GM18861 (cell line): ENCODE results near the gene SGIP1.

ENCODE experiments used
- ATAC-seq: cut with Tn5 transposase; IDR thresholded peaks from one replicate; pipeline ENCODE4 v1.9.1; 2021; ENCODE audit not compliant: unreplicated experiment

SGIP1 gene, protein sequence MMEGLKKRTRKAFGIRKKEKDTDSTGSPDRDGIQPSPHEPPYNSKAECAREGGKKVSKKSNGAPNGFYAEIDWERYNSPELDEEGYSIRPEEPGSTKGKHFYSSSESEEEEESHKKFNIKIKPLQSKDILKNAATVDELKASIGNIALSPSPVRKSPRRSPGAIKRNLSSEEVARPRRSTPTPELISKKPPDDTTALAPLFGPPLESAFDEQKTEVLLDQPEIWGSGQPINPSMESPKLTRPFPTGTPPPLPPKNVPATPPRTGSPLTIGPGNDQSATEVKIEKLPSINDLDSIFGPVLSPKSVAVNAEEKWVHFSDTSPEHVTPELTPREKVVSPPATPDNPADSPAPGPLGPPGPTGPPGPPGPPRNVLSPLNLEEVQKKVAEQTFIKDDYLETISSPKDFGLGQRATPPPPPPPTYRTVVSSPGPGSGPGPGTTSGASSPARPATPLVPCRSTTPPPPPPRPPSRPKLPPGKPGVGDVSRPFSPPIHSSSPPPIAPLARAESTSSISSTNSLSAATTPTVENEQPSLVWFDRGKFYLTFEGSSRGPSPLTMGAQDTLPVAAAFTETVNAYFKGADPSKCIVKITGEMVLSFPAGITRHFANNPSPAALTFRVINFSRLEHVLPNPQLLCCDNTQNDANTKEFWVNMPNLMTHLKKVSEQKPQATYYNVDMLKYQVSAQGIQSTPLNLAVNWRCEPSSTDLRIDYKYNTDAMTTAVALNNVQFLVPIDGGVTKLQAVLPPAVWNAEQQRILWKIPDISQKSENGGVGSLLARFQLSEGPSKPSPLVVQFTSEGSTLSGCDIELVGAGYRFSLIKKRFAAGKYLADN

GRCh38 chr1:66533804-66534740 lies at the start of gene SGIP1:
Gene SGIP1, plus strand, starts transcription at chr1:66534153. Its CDS starts 206 bp downstream, at chr1:66534359.
- ATAC-seq, result no peak

- ATAC-seq, result no peak
These were observed 44.8 kb upstream of the SGIP1 start for GRCh38 chr1:66489151-66489550.

DNA sequence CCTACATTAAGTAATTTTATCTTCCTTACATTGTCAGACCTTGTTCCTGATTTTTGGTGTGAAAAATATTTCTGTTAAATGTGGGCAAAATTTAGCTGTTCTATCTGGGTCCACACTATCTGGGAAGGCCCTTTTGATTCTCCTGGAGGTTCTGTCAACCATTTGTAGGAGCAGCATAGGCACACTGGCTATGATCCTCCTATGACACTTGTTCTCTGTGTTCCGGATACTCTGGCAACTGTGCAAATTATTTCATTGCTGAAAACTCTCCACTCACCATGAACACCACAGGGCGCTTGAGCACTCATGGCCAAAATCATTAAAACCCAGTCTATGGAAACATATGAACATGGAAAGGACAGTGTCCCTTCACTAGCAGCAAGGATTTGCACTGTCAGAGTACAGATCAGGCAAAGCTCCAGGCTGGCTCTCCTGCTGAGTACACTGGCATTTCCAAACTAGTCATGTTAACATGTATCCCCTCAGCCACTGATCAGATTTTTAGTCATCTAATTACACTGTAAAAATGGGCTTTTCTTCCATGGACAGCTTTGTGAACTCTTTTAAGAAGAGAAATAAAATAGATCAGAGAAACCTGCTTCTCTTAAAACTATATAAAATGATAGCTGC lies 43.9 kb upstream of the SGIP1 start:
- ATAC-seq, result no peak

DNA sequence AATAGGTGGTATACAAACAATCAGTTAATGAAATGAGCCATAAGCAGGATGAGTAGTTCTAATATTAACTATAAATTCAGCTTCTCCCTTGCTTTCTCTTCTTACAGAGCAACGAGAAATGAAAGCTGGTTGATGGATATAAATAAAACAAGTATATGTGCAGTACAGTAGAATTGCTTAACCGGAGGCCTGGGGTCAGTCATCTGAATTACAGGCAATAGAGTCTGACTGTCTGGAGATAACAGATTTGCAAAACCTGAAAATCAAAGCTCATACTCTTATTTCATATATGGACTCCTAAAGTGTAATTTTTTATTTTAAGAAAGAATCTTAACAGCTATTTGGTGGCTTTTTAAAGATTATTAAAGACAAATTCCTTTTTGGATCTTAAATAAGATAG lies 43.1 kb upstream of the SGIP1 start:
- peak; percentile 86 for ATAC-seq

- no peak for ATAC-seq
These were observed 41.5 kb upstream of the SGIP1 start for GRCh38 chr1:66492424-66492823.

DNA sequence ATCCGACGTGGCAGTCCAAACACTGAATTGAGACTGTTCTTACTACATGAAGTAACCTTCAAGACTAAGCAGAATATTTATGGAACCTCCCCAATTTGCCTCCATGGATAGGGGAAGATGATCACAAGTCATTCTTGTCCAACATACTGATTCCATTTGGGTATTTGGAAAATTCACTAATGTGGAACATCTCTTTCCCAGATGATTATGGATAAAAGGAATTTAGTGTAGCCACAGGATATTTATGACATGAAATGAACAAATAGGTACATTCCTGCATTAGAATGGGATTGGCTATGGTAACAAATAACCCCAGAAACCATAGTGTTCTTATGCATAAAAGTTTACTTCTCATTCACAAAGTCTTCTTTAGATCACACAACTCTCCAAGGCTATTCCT lies 40.2 kb upstream of the SGIP1 start:
- ATAC-seq, result no peak

GRCh38 chr1:66494482-66494881 lies 39.5 kb upstream of the SGIP1 start:
- ATAC-seq, result no peak

DNA sequence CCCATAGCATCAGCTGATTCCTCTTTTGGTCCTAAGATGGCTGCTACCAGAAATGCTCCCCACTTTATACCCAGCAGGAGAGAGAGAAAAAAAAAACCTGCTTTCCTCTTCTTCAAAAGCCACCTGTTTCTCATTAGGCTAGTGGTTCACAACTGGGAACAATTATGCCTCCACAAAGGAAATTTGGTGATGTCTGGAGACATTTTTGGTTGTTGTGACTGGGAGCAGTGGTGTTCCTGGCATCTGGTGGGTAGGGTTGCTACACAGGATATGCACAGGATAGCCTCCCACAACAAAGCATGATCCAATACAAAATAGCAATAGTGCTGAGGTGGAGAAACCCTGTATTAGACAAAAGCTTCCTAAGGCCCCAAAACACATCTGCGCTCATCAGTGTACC lies 38.5 kb upstream of the SGIP1 start:
- ATAC-seq, result no peak

GRCh38 chr1:66497910-66498309 lies 36.0 kb upstream of the SGIP1 start:
- no peak for ATAC-seq

DNA sequence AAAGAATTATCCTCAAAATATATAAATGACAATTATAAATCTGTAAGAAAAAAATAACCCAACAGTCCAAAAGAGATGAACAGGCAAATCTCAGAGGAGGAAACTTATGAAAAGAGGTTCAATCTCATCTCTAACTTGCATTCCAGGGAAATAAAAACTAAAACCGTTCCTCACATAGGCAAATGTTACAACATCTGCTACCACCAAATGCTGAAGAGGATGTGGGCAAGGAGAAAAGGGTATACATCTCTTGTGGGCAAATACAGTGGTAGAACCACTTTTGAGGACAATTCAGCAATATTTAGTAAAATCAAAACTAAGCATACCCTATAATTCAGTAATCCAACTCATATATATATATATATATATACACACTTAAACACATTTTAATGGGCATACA lies 33.7 kb upstream of the SGIP1 start:
- no peak for ATAC-seq

DNA sequence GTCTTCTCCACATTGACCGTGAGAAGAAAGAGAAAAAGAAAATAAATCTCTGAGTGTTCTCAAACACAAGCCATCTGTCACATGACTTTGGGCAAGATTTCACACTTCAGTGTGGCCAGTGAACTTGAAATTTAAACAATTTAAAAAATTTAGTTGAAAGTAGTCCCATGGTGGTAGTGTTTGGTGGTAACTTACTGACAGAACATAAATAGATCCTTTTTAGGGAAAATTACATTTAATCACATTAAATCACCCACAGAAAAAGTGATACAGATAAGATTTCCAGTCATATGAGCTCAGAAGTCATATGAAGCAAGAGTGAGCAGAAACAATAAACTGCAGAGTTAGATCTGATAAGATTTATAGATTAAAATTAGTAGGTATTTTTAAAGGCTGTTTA lies 31.9 kb upstream of the SGIP1 start:
- ATAC-seq, result no peak

- ATAC-seq, result peak; percentile 78
These were observed 30.0 kb upstream of the SGIP1 start for GRCh38 chr1:66503841-66504470.

DNA sequence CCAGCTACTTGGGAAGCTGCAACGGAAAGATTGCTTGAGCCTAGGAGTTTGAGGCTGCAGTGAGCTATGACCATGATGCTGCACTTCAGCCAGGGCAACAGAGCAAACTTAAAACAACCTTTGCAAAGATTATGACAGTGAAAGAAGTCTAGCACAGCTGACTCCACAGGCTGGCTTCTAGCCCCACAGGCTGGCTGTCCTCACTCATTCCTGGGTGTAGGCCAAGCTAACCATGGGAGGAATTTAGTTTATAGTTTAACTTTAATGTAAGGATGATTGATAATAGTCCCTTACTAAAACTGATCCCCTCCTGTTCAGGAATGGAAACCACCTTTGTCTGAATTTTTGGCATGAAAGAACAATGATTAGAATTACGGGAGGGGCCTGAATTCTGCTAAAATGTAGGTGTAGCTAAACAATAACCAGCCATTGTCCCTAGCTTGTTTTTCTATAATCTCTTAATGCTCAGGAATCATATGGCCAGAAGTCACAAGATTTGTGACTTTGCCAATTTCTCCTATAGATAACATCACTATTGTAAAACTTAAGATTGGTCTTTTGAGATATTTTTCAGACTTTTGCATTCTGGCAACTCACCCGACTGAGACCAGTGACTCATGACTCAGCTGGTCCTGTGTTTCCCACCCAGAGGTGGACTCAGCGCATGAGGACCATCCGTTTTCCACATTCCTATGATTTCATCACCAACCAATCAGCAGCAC lies 28.1 kb upstream of the SGIP1 start:
- no peak for ATAC-seq

GRCh38 chr1:66506393-66506687 lies 27.6 kb upstream of the SGIP1 start:
- ATAC-seq, result no peak

- ATAC-seq, result no peak
These were observed 27.0 kb upstream of the SGIP1 start for GRCh38 chr1:66506991-66507390.

GRCh38 chr1:66510407-66510806 lies 23.5 kb upstream of the SGIP1 start:
- ATAC-seq, result no peak

DNA sequence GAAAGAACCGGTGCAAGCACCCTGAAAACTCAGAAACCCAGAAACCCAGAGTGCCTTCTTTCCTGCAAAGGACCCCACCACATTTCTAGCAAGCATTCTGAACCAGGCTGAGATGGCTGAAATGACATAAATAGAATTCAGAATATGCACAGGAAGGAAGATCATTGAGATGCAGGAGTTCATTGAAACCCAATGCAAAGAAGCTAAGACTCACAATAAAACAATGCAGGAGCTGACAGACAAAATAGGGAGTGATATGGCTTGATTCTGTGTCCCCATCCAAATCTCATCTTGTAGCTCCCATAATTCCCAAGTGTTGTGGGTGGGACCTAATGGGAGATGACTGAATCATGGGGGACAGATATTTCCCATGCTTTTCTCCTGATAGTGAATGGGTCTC lies 22.8 kb upstream of the SGIP1 start:
- ATAC-seq, result no peak

DNA sequence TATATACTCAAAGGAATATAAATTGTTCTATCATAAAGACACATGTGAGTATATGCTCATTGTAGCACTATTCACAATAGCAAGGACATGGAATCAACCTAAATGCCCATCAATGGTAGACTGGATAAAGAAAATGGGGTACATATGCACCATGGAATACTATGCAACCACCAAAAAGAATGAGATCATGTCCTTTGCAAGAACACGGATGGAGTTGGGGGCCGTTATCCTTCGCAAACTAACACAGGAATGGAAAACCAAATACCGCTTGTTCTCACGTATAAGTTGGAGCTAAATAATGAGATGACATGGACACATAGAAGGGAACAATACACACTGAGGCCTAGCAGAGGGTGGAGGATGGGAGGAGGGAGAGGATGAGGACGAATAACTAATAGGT lies 16.0 kb upstream of the SGIP1 start:
- no peak for ATAC-seq

GRCh38 chr1:66518654-66519053 lies 15.3 kb upstream of the SGIP1 start:
- ATAC-seq, result no peak

GRCh38 chr1:66519992-66520391 lies 14.0 kb upstream of the SGIP1 start:
- ATAC-seq, result no peak
